HUES6 (cell line): ENCODE data around the gene SMTNL1.

Source experiments
- H3K27ac ChIP-seq: 2 replicates; pipeline ENCODE4 v1.7.0; 2013; ENCODE audit warnings: low read depth, mild to moderate bottlenecking, low read length, inconsistent platforms
- H3K27me3 ChIP-seq: 2 replicates; pipeline ENCODE4 v1.6.1; 2013; ENCODE audit warnings: low read length; ENCODE audit not compliant: control insufficient read depth, insufficient read depth
- H3K36me3 ChIP-seq: 2 replicates; pipeline ENCODE4 v1.6.1; 2013; ENCODE audit warnings: low read length; ENCODE audit not compliant: control insufficient read depth, insufficient read depth
- H3K4me1 ChIP-seq: 2 replicates; pipeline ENCODE4 v1.6.1; 2013; ENCODE audit warnings: low read length; ENCODE audit not compliant: control insufficient read depth, insufficient read depth
- H3K4me3 ChIP-seq: 2 replicates; pipeline ENCODE4 v1.5.1; 2013; ENCODE audit warnings: low read depth, low read length
- H3K9ac ChIP-seq: one replicate; pipeline ENCODE4 v1.6.1; 2013; ENCODE audit warnings: mild to moderate bottlenecking, low read length
- H3K9me3 ChIP-seq: 2 replicates; pipeline ENCODE4 v1.6.1; 2013; ENCODE audit warnings: low read depth, low read length; ENCODE audit not compliant: control insufficient read depth, insufficient read depth

The SMTNL1 gene

DNA sequence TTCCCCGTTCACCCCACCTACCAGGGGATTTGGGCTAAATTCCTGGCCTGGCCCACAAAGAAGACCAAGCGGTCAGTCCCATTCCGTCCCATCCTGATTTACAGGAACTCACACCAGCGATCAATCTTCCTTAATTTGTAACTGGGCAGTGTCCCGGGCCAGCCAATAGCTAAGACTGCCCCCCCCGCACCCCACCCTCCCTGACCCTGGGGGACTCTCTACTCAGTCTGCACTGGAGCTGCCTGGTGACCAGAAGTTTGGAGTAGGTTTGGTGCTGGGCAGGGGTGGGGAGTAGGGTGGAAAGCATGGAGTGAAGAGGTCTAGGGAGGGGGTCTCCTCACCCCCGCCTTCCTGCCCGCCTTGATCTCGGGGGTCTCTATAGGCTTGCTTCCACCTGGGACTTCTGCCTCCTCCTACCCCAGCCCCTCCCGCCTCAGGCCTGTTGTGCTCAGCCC is 60.1 kb downstream of the SMTNL1 start, which contains the start of gene SERPING1:
Gene SERPING1 (plus strand): TSS at position 225 of the 455 bp plus-strand sequence. CDS start 586 bp downstream, outside the sequence.
- Histone ChIP-seq H3K9ac (peak within 1 kb of the TSS; percentile 60), H3K4me1 (peaks cover 25% of the 10 kb centered on the region), H3K27me3 (no peaks in the 10 kb centered on the region), H3K9me3 (no peaks in the 10 kb centered on the region), H3K36me3 (peaks cover 5% of the 10 kb centered on the region; the same call in 1 of the 2 replicates), H3K27ac (no peak within 1 kb of the TSS; the same call in 1 of the 2 replicates), H3K4me3 (peak within 1 kb of the TSS; percentile 60)

DNA sequence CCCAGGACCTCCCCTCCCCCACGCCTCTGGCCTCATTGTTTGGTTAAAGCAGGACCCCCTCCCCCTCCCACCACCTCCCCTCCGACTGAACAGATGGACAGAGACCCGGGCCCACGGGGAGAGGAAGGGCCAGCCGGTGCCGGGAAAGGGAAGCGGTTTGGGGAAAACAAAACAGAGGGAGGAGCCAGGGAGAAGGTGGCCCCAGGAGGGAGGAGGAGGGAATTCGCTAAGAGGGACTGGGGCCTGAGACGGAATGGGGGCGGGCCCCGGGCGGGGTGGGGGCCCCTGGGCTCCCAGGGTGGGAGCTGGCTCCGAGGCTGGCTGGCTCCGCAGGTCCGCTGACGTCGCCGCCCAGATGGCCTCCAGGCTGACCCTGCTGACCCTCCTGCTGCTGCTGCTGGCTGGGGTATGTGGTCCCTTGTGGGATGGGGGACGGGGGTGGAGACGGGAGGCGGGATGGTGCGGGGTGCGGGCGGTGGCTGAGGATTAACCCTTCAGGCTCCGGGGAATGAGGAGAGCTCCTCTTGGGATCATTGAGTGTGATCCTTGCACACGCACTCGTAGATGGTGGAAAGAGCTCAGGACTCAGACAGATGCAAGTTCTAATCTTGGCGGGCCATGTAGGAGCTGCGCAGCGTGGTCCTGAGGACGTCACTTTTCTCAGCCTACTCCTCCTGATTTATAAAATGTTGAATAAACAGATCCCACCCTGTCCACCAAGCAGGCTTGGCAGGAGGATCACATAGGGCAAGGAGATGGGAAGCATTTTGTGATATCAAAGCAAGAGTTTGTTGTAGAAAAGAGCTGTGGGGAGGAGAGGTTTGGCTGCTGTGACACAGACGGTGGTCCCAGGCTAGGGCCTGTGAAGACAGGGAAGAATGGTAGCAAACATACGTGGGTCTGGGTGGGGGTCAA is 60.8 kb downstream of the SMTNL1 start:
- peak overlapping the region; percentile 60 for H3K4me3 ChIP-seq
- no peaks in the 10 kb centered on the region for H3K9me3 ChIP-seq
- H3K27me3 ChIP-seq, result no peaks in the 10 kb centered on the region
- H3K27ac ChIP-seq, result no peak overlapping the region; the same call in 1 of the 2 replicates
- H3K4me1 ChIP-seq, result peaks cover 25% of the 10 kb centered on the region
- H3K9ac ChIP-seq, result peak overlapping the region; percentile 7
- H3K36me3 ChIP-seq, result peaks cover 5% of the 10 kb centered on the region; the same call in 1 of the 2 replicates

DNA sequence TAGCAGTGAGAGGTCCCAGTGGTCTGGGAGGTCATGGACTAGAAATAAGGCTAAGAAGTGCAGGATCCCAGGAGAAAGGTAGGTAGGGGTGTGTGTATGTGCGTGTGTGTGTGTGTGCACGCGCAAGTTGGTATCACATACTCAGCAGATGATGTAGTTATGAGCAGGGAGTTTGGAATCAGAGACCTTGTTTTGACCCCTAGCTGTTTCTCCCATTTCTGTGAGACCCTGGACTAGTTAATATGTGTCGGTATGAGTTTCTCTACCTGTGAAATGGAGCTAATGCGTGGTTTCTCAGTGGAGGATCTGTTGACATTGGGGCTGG is 61.4 kb downstream of the SMTNL1 start:
- Histone ChIP-seq H3K27me3 (no peaks in the 10 kb centered on the region), H3K36me3 (peaks cover 5% of the 10 kb centered on the region; the same call in 1 of the 2 replicates), H3K9me3 (no peaks in the 10 kb centered on the region), H3K4me1 (peaks cover 25% of the 10 kb centered on the region), H3K9ac (no peak overlapping the region), H3K27ac (no peak overlapping the region), H3K4me3 (peak overlapping the region; percentile 60)

DNA sequence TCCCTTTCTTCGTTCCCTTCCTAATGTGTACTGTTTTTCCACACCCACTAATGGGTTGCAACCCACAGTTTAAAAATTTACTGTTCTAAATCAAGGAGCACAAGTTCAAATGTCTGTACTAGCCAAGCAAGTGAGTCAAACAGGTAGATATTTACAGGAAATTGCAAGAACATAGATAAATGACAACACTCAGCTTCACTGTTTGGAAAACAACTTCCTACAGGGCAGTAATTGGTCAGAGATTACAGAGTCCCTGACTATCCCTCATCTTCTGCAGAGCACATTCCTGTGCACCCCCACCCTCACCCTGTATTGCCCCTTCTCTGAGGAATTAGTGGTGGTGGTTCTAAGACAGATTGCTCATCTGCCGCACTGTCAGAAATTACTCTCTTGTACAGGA is 62.0 kb downstream of the SMTNL1 start:
- Histone ChIP-seq H3K27me3 (no peaks in the 10 kb centered on the region), H3K27ac (no peak overlapping the region), H3K4me3 (no peak overlapping the region)

More for the DNA sequence above, 62.0 kb downstream of the SMTNL1 start:
- Histone ChIP-seq H3K36me3 (peaks cover 5% of the 10 kb centered on the region; the same call in 1 of the 2 replicates), H3K4me1 (peaks cover 25% of the 10 kb centered on the region), H3K9me3 (no peaks in the 10 kb centered on the region), H3K9ac (no peak overlapping the region)
